Stomach (tissue), 4 donors: ENCODE measurements around the gene PDE4D.

ENCODE experiments used
- EP300 ChIP-seq: sonication (generic); formaldehyde crosslinking; IDR thresholded peaks from one replicate; pipeline ENCODE4 v1.6.1; 2017; ENCODE audit warnings: antibody characterized with exemption
- POLR2A ChIP-seq, 4 donors: fragments of 450-650 bp; IDR thresholded peaks; one replicate each; pipeline ENCODE4 v1.6.1; 2016; ENCODE audit warnings: antibody characterized with exemption in 4 of 4, control low read depth in 2 of 4, mild to moderate bottlenecking in 1 of 4, moderate library complexity in 1 of 4
- POLR2AphosphoS5 ChIP-seq, 3 donors: sonication (generic); formaldehyde crosslinking; IDR thresholded peaks; one replicate each; pipeline ENCODE4 v1.6.1; 2016; ENCODE audit warnings: antibody characterized with exemption in 3 of 3
- TF ChIP-seq, protein P1 (sequence below), 7 experiments: fragments of 450-650 bp in 4 of 7; fragments of 200-600 bp in 3 of 7; sonication (generic) in 3 of 7; IDR thresholded peaks; one replicate each; pipeline ENCODE4 v1.5.1; 2016 to 2019; ENCODE audit warnings: antibody characterized with exemption in 7 of 7, control low read depth in 2 of 7, mild to moderate bottlenecking in 1 of 7

DNA sequence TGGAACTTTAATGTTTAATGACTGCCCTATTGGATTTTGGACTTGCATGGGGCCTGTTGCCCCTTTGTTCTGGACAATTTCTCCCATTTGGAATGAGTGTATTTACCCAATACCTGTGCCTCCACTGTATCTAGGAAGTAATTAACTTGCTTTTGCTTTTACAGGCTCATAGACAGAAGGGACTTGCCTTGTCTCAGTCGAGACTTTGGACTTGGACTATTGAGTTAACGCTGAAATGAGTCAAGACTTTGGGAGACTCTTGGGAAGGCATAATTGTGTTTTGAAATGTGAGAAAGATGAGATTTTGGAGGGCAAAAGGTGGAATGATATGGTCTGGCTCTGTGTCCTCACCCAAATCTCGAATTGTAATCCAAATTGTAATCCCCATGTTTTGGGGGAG is 368.2 kb downstream of the PDE4D start:
- TF ChIP-seq POLR2A (IDR thresholded peaks at IDR 0.05) (no peak), EP300 (no peak), POLR2AphosphoS5 (IDR thresholded peaks at IDR 0.05) (no peak)
- TF ChIP-seq, protein P1, sequence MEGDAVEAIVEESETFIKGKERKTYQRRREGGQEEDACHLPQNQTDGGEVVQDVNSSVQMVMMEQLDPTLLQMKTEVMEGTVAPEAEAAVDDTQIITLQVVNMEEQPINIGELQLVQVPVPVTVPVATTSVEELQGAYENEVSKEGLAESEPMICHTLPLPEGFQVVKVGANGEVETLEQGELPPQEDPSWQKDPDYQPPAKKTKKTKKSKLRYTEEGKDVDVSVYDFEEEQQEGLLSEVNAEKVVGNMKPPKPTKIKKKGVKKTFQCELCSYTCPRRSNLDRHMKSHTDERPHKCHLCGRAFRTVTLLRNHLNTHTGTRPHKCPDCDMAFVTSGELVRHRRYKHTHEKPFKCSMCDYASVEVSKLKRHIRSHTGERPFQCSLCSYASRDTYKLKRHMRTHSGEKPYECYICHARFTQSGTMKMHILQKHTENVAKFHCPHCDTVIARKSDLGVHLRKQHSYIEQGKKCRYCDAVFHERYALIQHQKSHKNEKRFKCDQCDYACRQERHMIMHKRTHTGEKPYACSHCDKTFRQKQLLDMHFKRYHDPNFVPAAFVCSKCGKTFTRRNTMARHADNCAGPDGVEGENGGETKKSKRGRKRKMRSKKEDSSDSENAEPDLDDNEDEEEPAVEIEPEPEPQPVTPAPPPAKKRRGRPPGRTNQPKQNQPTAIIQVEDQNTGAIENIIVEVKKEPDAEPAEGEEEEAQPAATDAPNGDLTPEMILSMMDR (IDR thresholded peaks at IDR 0.05) = no peak
